Sigmoid colon (tissue), 4 donors: ENCODE data around the gene MAD1L1.

Experiments used
- CTCF ChIP-seq, 4 experiments: fragments of 450-650 bp in 3 of 4; fragments of 200-600 bp in 1 of 4; IDR thresholded peaks; one replicate each; pipeline ENCODE4 v1.5.1; 2016 to 2019; ENCODE audit warnings: antibody characterized with exemption in 4 of 4, mild to moderate bottlenecking in 3 of 4, moderate library complexity in 2 of 4
- EP300 ChIP-seq, 4 donors: sonication (generic); formaldehyde crosslinking; IDR thresholded peaks; one replicate each; pipeline ENCODE4 v1.6.1; 2017; ENCODE audit warnings: antibody characterized with exemption in 4 of 4
- POLR2A ChIP-seq, 2 donors: fragments of 450-650 bp; IDR thresholded peaks; one replicate each; pipeline ENCODE4 v1.6.1; 2016; ENCODE audit warnings: antibody characterized with exemption in 2 of 2, mild to moderate bottlenecking in 2 of 2, moderate library complexity in 2 of 2

- TF ChIP-seq POLR2A (IDR thresholded peaks at IDR 0.05) (no peak), EP300 (IDR thresholded peaks at IDR 0.05) (no peak), CTCF (IDR thresholded peaks at IDR 0.05) (no peak)
Observed at GRCh38 chr7:2000153-2000687, 232.5 kb downstream of the MAD1L1 start.
